Measurements from ENCODE around the gene CFAP119.

- no peak for TF ChIP-seq POLR2A (IDR thresholded peaks at IDR 0.05; ENCODE audit: low read depth)
- TF ChIP-seq CTCF (IDR thresholded peaks at IDR 0.05): no peak
Observed at GRCh38 chr16:30778549-30779244, 16.8 kb upstream of the CFAP119 start.

Data from esophagus muscularis mucosa (tissue), 3 donors.